KG1 (cell line): Measurements from ENCODE around the gene PRKG1.
"Not testable (repeated sequence)": the region's sequence is repeated elsewhere in the genome, so short reads cannot be mapped to it uniquely, and the experiment has no call there.

Experiments used
- DNase-seq: peaks from one replicate; lab custom pipeline; 2025; lab: John Stamatoyannopoulos, UW

The PRKG1 gene

DNA sequence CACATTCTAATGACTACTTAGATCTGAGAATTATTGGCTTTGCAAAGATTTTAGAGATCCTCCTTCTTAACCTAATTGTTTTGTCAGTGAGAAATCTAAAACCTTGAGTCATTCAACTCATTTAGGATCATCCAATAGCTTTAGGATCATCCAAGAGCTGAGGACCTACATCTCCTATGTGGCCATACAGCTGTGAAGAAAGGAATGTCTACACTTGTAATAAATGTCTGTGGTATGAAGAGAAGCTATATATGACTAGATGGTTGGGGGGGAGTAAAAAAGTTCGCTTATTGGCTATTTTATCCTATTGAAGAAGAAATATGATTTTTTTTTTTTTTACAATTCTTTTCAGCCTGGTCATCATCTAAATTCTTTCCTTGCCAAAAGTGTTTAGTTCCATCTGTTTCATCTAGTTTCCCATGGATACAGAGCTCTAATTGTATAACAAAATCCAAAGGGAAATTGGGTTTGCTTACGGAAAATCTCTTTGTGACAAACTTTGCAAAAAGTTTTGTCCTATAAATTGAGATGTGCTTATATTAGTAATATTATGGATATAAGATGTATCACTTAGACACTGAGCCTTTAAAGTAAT, 196.7 kb downstream of the PRKG1 start:
- no peak for DNase-seq

DNA sequence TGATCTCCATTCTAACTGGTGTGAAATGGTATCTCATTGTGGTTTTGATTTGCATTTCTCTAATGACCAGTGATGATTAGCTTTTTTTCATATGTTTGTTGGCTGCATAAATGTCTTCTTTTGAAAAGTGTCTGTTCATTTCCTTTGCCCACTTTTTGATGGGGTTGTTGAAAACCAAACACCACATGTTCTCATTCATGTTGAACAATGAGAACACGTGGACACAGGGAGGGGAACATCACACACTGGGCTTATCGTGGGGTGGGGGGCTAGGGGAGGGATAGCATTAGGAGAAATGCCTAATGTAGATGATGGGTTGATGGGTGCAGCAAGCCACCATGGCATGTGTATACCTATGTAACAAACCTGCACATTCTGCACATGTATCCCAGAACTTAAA, 197.8 kb downstream of the PRKG1 start:
- not testable (repeated sequence) for DNase-seq

GRCh38 chr10:51272555-51272954, 198.3 kb downstream of the PRKG1 start:
- no peak for DNase-seq

DNA sequence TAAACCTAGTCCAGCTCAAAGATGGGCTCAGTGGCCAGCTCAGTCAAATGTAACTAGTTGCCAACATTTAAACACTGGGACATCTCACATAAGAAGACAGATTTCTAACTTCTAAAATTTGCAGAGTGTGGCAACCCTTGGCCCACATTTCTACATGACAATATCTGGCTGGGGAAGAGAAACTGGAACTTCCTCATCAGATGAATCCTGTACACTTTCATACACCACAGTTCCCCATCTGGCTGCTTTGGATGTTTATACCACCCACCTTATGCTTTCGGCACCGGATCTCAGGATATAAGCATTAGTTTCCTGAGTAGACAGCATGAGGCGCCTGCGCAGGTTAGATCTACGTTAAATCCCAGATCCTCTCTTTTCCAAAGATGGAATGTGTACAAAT, 199.3 kb downstream of the PRKG1 start:
- no peak for DNase-seq

GRCh38 chr10:51276097-51276496, 201.8 kb downstream of the PRKG1 start:
- DNase-seq: not testable (repeated sequence)

- not testable (repeated sequence) for DNase-seq
These were observed 207.1 kb downstream of the PRKG1 start for GRCh38 chr10:51281387-51281786.

GRCh38 chr10:51285601-51286000, 211.3 kb downstream of the PRKG1 start:
- DNase-seq: no peak

- DNase-seq: no peak
These were observed 214.2 kb downstream of the PRKG1 start for GRCh38 chr10:51288511-51288910.

GRCh38 chr10:51289519-51289918, 215.2 kb downstream of the PRKG1 start:
- no peak for DNase-seq

DNA sequence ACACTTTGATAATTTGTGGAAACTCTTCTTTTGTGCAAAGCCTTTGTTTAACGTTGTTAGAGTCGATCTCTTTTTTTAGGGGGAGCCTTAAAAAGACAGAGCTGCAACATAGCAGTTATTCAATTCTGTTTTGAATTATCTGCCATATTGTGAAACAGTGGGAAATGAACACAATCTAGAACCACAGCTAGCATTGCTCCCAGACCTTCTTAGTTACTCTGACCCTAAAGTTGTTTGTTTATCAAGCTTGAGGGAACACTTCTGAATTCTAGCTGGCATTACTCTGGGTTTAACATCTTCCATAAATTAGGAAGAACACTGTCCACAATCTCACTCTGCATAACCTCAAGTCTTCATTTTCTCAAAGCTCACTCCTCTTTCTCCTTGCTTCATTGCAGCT, 217.7 kb downstream of the PRKG1 start:
- no peak for DNase-seq

GRCh38 chr10:51297438-51297837, 223.2 kb downstream of the PRKG1 start:
- DNase-seq: no peak

DNA sequence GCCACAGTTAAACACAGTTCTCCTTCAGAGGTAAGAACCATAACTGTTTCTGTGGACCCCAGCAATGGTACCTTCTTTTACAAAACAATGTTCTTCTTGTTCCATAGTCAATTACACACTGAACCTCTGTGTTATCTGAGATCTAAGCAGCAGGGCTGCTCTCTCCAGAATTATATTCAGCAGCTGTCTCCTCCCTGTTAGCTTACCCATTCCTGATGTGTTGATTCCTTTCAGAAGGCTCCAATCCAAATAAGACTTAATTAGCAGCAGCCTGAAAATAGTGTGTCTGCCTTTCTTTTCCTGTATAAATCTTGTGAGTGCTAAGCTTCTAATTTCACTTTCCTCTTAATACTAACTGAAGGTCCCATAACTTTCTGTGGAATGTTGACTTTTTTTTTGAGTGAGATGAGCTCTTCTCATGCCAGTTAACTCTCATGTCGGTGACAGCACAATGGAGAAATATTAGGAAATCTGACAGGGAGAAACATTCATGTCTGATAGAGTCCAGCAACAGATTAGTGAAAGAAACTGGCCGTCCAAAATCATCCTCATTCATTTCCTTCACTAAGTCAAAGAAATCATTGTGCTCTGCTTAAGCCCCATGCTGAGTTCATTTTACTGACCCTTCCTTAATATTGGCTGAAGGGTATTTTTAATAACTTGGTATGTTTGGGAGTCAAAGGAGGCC, 226.5 kb downstream of the PRKG1 start:
- no peak for DNase-seq

- no peak for DNase-seq
These were observed 227.4 kb downstream of the PRKG1 start for GRCh38 chr10:51301644-51302043.

DNA sequence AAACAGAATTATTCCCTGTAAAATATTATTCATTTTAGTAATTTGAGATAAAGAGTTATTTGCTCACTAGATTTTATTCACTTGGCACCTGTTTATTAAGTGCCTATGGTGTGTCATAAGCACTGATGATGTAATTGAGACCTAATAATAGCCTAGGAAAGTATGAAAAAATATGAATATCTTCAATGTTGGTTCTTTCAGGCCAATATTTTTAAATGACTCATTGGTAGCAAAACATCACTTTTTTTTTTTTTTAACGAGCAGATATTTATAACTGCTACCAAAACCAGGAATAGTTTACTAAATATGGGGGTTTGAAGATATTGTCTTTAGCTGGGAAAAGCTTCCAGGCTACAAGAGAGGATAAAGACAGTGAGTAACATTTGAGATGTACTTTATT, 228.0 kb downstream of the PRKG1 start:
- no peak for DNase-seq

GRCh38 chr10:51308116-51308515, 233.8 kb downstream of the PRKG1 start:
- no peak for DNase-seq

DNA sequence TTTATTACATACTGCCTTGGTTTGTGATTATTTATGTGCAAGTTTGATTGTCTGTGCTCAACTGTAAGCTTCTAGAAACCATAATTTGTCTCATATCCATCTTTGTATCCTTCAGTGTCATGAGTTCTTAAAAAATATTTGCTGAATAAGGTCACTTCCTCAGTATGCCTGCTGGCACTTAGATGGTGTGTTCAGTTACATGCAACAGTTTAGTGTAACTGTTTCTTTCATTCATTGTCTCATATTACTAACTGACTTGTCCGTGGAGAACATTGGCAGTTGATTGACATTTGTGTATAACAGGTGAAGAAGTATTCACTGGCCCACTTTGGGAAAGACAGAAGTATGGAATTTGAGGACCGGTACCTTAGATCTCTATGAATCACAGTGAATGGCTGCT, 236.9 kb downstream of the PRKG1 start:
- DNase-seq: no peak

GRCh38 chr10:51312817-51313216, 238.5 kb downstream of the PRKG1 start:
- DNase-seq: no peak

- DNase-seq: no peak
These were observed 239.0 kb downstream of the PRKG1 start for GRCh38 chr10:51313251-51313650.

- DNase-seq: no peak
These were observed 239.6 kb downstream of the PRKG1 start for GRCh38 chr10:51313773-51314478.

- no peak for DNase-seq
These were observed 240.2 kb downstream of the PRKG1 start for GRCh38 chr10:51314481-51314880.

DNA sequence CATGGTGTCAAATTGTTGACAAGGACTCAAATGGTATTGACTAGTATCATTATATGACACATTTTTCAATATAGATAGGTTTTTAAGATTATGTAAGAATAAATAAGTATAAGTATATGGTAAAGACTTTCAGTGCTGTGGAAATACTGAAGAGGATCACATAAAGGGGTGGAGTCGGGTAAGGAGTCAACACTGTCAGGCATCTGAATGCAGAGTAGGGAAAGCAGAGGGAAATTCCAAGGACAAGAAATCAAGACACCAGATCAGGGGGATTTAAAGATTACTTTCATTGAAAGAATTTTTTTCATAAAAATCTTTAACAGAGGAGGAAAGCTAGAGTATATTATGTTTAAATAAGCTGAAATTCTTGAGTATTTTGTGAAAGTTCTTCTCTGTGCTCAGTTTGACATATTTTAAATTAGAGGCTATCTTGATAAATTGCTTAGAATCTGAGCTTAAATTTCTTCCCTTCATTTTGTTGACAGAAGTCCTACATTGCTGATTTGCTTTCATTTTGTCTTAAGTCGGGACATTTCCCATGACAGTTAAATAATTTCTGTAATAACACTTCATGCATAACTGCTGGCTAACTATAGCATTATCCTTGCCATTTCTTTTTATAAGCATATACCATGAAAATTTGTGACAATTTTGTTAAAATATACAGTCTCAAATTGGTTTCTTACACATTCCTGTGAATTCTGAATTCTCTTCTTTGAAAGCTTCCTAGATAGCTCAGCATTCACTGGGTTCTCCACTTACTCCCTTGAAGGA, 244.3 kb downstream of the PRKG1 start:
- DNase-seq: no peak

DNA sequence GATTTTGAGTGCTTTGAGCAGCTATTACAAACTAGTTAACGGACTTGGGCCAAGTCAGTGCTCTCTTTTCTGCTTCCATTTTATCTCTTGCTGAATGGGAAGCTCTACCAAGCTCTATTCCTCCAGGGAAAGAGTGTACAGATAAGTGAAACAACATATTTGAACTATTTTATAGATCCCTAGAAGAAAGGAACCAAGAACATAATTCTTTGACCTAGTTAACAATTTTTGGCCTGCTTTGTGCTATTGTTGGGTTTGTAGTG, 244.8 kb downstream of the PRKG1 start:
- no peak for DNase-seq

GRCh38 chr10:51321300-51321699, 247.0 kb downstream of the PRKG1 start:
- no peak for DNase-seq
